T-helper 9 cell (primary cell): Measurements from ENCODE around the gene FGA.
A peak's percentile ranks its signal among the peaks of the same experiment; 100 is the strongest.

Experiments
- DNase-seq: peaks from one replicate; pipeline ENCODE4 v3.0.0-alpha.2; 2020

Gene FGA

GRCh38 chr4:154578919-154579318 lies 11.6 kb downstream of the FGA start:
- no peak for DNase-seq

GRCh38 chr4:154577324-154577723 lies 13.2 kb downstream of the FGA start:
- no peak for DNase-seq

DNA sequence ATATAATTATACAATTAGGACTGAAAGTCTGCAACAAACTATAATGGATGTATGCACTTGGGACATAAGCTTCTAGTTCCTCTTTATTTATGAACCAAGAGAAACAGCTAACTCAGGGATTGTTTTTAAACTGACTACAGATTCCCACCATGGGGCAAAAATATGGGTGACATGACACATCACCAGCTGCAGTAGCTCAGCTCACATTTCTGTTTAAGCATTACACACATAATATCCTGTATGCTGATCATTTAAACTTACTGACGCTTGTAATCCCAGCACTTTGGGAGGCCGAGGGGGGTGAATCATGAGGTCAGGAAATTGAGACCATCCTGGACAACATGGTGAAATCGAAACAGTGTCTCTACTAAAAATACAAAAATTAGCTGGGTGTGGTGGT lies 16.2 kb downstream of the FGA start:
- DNase-seq: no peak

DNA sequence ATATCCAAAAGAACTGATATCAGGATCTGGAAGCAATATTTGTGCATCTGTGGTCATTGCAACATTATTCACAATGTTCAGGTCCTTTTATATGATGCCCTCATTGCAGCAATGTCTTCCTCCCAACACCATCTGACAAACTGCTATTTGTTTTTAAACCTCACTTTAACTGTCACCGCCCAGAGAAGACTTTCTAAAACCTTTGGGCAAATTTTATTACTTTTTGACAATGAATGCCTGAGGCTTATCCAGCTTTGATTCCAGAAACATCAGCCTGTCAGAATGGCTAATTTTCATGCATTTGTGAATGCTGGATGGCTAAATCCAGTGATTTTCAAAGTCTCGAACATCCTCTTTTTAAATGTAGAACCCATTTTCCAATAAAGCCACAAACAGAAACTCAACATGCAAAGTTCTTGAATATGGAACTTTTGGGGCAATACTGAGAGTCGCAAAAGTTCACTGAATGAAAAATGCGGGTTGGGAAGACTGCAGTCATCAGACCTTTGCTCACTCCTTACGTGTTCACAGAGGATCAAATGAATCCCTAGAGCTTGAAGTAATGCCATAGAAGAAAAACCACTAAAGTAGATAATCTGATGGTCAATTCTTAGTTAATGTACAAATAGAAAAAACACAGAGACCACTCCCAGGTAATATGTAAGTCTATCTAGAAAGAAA lies 17.2 kb downstream of the FGA start:
- DNase-seq: no peak

DNA sequence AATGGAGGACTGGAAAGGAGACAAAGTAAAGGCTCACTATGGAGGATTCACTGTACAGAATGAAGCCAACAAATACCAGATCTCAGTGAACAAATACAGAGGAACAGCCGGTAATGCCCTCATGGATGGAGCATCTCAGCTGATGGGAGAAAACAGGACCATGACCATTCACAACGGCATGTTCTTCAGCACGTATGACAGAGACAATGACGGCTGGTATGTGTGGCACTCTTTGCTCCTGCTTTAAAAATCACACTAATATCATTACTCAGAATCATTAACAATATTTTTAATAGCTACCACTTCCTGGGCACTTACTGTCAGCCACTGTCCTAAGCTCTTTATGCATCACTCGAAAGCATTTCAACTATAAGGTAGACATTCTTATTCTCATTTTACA lies 21.0 kb downstream of the FGA start:
- DNase-seq: no peak

- DNase-seq: no peak
Measured at GRCh38 chr4:154569028-154569427, 21.5 kb downstream of the FGA start.

DNA sequence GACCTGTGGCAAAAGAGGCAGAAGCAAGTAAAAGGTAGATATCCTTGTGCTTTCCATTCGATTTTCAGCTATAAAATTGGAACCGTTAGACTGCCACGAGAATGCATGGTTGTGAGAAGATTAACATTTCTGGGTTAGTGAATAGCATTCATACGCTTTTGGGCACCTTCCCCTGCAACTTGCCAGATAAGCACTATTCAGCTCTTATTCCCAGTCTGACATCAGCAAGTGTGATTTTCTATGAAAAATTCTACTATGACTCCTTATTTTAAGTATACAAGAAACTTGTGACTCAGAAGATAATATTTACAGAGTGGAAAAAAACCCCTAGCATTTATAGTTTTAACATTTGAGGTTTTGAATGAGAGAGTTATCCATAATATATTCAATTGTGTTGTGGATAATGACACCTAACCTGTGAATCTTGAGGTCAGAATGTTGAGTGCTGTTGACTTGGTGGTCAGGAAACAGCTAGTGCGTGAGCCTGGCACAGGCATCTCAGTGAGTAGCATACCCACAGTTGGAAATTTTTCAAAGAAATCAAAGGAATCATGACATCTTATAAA lies 23.8 kb downstream of the FGA start:
- no peak for DNase-seq

GRCh38 chr4:154565704-154566103 lies 24.8 kb downstream of the FGA start:
- DNase-seq: no peak

DNA sequence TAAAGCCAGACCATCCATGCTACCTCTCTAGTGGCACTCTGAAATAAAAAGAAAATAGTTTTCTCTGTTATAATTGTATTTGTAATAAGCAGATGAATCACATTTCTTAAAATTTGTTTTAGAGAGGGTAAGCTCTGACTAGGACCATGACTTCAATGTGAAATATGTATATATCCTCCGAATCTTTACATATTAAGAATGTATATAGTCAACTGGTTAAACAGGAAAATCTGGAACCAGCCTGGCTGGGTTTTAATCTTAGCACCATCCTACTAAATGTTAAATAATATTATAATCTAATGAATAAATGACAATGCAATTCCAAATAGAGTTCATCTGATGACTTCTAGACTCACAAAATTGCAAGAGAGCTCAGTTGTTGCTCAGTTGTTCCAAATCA lies 26.2 kb downstream of the FGA start:
- no peak for DNase-seq

DNA sequence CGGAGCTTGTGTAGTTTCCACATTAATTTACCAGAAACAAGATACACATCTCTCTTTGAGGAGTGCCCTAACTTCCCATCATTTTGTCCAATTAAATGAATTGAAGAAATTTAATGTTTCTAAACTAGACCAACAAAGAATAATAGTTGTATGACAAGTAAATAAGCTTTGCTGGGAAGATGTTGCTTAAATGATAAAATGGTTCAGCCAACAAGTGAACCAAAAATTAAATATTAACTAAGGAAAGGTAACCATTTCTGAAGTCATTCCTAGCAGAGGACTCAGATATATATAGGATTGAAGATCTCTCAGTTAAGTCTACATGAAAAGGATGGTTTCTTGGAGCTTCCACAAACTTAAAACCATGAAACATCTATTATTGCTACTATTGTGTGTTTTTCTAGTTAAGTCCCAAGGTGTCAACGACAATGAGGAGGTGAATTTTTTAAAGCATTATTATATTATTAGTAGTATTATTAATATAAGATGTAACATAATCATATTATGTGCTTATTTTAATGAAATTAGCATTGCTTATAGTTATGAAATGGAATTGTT lies 27.8 kb downstream of the FGA start, which contains the start of gene FGB:
Gene FGB (plus strand): TSS at position 315 of the 558 bp plus-strand sequence. CDS start 8 bp downstream, at position 323.
- DNase-seq: no peak

GRCh38 chr4:154560824-154561231 lies 29.7 kb downstream of the FGA start:
- no peak for DNase-seq

- DNase-seq: no peak
Measured at GRCh38 chr4:154560419-154560801, 30.1 kb downstream of the FGA start.

GRCh38 chr4:154559494-154560418 lies 30.8 kb downstream of the FGA start:
- no peak for DNase-seq

DNA sequence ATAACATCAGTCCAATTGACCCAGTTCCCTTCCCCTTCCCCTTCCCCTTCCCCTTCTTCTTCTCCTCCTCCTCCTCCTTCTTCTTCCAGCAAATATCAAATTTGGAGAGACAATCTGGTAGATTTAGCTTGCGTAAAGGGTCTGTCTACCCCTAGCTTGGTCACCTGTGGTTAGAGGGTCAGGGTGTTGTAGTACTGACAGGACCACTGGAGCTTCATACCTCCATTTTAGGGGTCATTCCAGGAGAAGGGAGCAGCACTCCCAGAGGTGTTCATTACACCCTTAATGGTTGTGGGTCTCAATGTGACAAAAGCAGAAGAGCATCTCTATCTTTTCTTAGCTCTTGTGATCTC lies 31.4 kb downstream of the FGA start:
- no peak for DNase-seq

- peak; percentile 48 for DNase-seq
Measured at GRCh38 chr4:154551872-154552686, 38.5 kb downstream of the FGA start.

- peak; percentile 96 for DNase-seq
Measured at GRCh38 chr4:154549894-154550790, 40.4 kb downstream of the FGA start, which contains the start of gene PLRG1. Gene PLRG1, minus strand, starts transcription at chr4:154550400. Its CDS starts 92 bp downstream, at chr4:154550308.

GRCh38 chr4:154545689-154546088 lies 44.9 kb downstream of the FGA start:
- DNase-seq: no peak

- no peak for DNase-seq
Measured at GRCh38 chr4:154542271-154542879, 48.2 kb downstream of the FGA start.
